Panc1 (cell line): ENCODE measurements around the gene COMMD4. TPM values are rescaled to one million over a fixed set of nuclear protein-coding genes. Genes with fewer than 3 reads are reported as not detected.

ENCODE experiments used
- ATAC-seq: fragments of 200-7000 bp; cut with Tn5 transposase; 2 replicates; pipeline ENCODE4 v1.9.1; 2020; ENCODE audit warnings: mild to moderate bottlenecking, moderate library complexity
- BruUV-seq: library from RNA; stranded (reverse); fragments of 400-500 nt; replicated peaks from 2 replicates; lab custom pipeline; 2021; lab: Mats Ljungman, UMichigan
- CTCF ChIA-PET: fragments of 300-600 bp; sonication (Branson Sonifier 250); formaldehyde crosslinking; loops from one replicate; lab custom pipeline; 2022; ENCODE audit warnings: antibody characterized with exemption; lab: Charles Lee
- POLR2A ChIA-PET: fragments of 300-600 bp; sonication (Branson Sonifier 250); formaldehyde crosslinking; loops from one replicate; lab custom pipeline; 2022; ENCODE audit warnings: antibody characterized with exemption; lab: Charles Lee
- DNase-seq: peaks from one replicate; pipeline ENCODE4 v3.0.0-alpha.2; 2010; ENCODE audit warnings: low read depth, low spot score
- H3K27ac ChIP-seq: 2 replicates; pipeline ENCODE4 v1.5.1; 2011; ENCODE audit warnings: mild to moderate bottlenecking, low read length, inconsistent platforms
- H3K27me3 ChIP-seq: fragments of 200-500 bp; sonication (Bioruptor generic); 2 replicates; pipeline ENCODE4 v1.6.0; 2014; ENCODE audit warnings: low read length, inconsistent platforms; ENCODE audit not compliant: control insufficient read depth, insufficient read depth
- H3K36me3 ChIP-seq: fragments of 200-500 bp; sonication (Bioruptor generic); 2 replicates; pipeline ENCODE4 v1.5.1; 2014; ENCODE audit warnings: inconsistent platforms, mild to moderate bottlenecking, low read length, moderate library complexity; ENCODE audit not compliant: control insufficient read depth, insufficient read depth
- H3K4me1 ChIP-seq: 2 replicates; pipeline ENCODE4 v1.5.1; 2011; ENCODE audit warnings: inconsistent platforms, mild to moderate bottlenecking, low read length, moderate library complexity; ENCODE audit not compliant: control insufficient read depth, insufficient read depth
- H3K4me3 ChIP-seq, 2 experiments: 2 replicates each; pipeline ENCODE4 v1.5.1; 2011 to 2012; ENCODE audit warnings: low read depth in 2 of 2, low read length in 2 of 2, mild to moderate bottlenecking in 2 of 2, inconsistent platforms in 1 of 2, moderate library complexity in 1 of 2
- H3K9me3 ChIP-seq: fragments of 200-500 bp; sonication (Bioruptor generic); 2 replicates; pipeline ENCODE4 v1.5.1; 2014; ENCODE audit warnings: low read depth, mild to moderate bottlenecking, inconsistent platforms, low read length, moderate library complexity; ENCODE audit not compliant: control insufficient read depth, insufficient read depth
- POLR2AphosphoS5 ChIP-seq: IDR thresholded peaks from 2 replicates; pipeline ENCODE4 v1.6.1; 2012; ENCODE audit warnings: mild to moderate bottlenecking, low read depth, low read length, moderate library complexity
- REST ChIP-seq, 2 experiments: IDR thresholded peaks; 2 replicates each; pipeline ENCODE4 v1.6.1; 2011 to 2012; ENCODE audit warnings: low read depth in 2 of 2, control low read depth in 1 of 2, low read length in 1 of 2, mild to moderate bottlenecking in 1 of 2, moderate library complexity in 1 of 2; ENCODE audit not compliant: insufficient read depth in 1 of 2
- SIN3A ChIP-seq: IDR thresholded peaks from 2 replicates; pipeline ENCODE4 v1.6.1; 2012; ENCODE audit warnings: low read depth, mild to moderate bottlenecking, low read length, moderate library complexity, borderline replicate concordance; ENCODE audit not compliant: insufficient read depth
- TCF7L2 ChIP-seq: IDR thresholded peaks from 2 replicates; pipeline ENCODE4 v1.6.1; 2011; ENCODE audit warnings: mild to moderate bottlenecking, low read depth, low read length, inconsistent platforms
- in situ Hi-C: cut with HindIII; loops from 2 replicates; pipeline ENCODE4 v1.10.0; 2016; ENCODE audit warnings: low sequenced_read_pairs, low pct_unique_long_range_greater_than_20kb
- intact Hi-C: fragments of 100-400 bp; cut with micrococcal nuclease; formaldehyde crosslinking; loops from one replicate; pipeline ENCODE4 v1.10.0; 2022; ENCODE audit not compliant: unreplicated experiment
- total RNA-seq: library from RNA; stranded (reverse); gene quantifications from one replicate; pipeline ENCODE4 v1.2.1, GENCODE V29; 2021; ENCODE audit not compliant: unreplicated experiment
- TF ChIP-seq, protein P1 (sequence below): fragments of 450-650 bp; IDR thresholded peaks from 2 replicates; pipeline ENCODE4 v1.5.1; 2017; ENCODE audit warnings: mild to moderate bottlenecking

The COMMD4 gene
- total RNA-seq, 1 experiment from 2014 or later, result 250 TPM

- H3K36me3 ChIP-seq, result no peaks in the 10 kb centered on the region
These were observed 554 bp upstream of the COMMD4 start for GRCh38 chr15:75335313-75335704.

GRCh38 chr15:75338661-75339240 lies 2.9 kb downstream of the COMMD4 start:
- Histone ChIP-seq H3K27ac (no peak overlapping the region), H3K27me3 (no peaks in the 10 kb centered on the region), H3K36me3 (no peaks in the 10 kb centered on the region), H3K4me3 (no peak overlapping the region), H3K9me3 (no peaks in the 10 kb centered on the region), H3K4me1 (peaks cover 12% of the 10 kb centered on the region)
- POLR2A ChIA-PET, result no interaction called here
- no TSS peak for BruUV-seq
- DNase-seq (no peak), ATAC-seq (no peak)
- in situ Hi-C loops (no loop called here), intact Hi-C loops (no loop called here)
- TF ChIP-seq REST (IDR thresholded peaks at IDR 0.05; ENCODE audit: insufficient read depth in 1 of 2, low read depth in 2 of 2, low read length in 1 of 2) (no peak), POLR2AphosphoS5 (no peak), SIN3A (no peak), TCF7L2 (no peak)
- TF ChIP-seq, protein P1, sequence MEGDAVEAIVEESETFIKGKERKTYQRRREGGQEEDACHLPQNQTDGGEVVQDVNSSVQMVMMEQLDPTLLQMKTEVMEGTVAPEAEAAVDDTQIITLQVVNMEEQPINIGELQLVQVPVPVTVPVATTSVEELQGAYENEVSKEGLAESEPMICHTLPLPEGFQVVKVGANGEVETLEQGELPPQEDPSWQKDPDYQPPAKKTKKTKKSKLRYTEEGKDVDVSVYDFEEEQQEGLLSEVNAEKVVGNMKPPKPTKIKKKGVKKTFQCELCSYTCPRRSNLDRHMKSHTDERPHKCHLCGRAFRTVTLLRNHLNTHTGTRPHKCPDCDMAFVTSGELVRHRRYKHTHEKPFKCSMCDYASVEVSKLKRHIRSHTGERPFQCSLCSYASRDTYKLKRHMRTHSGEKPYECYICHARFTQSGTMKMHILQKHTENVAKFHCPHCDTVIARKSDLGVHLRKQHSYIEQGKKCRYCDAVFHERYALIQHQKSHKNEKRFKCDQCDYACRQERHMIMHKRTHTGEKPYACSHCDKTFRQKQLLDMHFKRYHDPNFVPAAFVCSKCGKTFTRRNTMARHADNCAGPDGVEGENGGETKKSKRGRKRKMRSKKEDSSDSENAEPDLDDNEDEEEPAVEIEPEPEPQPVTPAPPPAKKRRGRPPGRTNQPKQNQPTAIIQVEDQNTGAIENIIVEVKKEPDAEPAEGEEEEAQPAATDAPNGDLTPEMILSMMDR, result no peak
- CTCF ChIA-PET, result no interaction called here

More at GRCh38 chr15:75335313-75335704, 554 bp upstream of the COMMD4 start:
- H3K4me3 ChIP-seq, result peak overlapping the region; percentile 78 to 81
- ATAC-seq (no peak), DNase-seq (no peak)
- POLR2A ChIA-PET, result interaction anchor here (0.6 kb wide), 1 partner anchor 185 kb away, joined by 3 read pairs; no protein-coding TSS in a partner anchor
- intact Hi-C loops (no loop called here), in situ Hi-C loops (no loop called here)
- H3K27ac ChIP-seq, result peak overlapping the region; percentile 91
- peaks cover 12% of the 10 kb centered on the region for H3K4me1 ChIP-seq
- no peaks in the 10 kb centered on the region for H3K9me3 ChIP-seq
- BruUV-seq, result no TSS peak
- H3K27me3 ChIP-seq, result no peaks in the 10 kb centered on the region
- CTCF ChIA-PET, result no interaction called here
- no peak for TF ChIP-seq TCF7L2
- TF ChIP-seq POLR2AphosphoS5, result no peak

DNA sequence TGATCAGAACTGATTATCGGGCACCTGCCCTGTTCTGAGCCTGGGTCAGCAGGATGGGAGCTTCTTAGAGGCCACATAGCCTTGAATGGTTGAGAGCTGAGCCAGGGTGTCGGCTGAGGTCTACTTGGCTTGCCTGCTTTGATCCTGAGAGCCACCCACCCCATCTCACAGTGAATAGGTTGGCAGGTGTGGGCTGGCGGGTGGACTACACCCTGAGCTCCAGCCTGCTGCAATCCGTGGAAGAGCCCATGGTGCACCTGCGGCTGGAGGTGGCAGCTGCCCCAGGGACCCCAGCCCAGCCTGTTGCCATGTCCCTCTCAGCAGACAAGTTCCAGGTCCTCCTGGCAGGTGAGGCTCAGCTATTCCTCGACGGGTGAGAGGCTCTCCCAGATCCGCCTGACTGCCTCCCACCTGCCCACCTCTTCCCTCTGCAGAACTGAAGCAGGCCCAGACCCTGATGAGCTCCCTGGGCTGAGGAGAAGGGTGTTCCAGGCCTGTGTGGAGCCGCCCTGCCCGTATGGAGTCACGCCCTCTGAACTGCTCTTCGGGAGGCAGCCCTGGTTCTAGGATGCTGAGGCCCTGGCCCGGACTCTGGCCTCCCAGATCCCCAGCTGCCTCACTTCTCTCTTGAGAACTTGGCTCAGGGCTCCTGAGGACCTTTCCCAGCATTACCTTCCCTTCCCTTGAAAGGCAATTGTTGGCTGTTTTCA lies 3.8 kb downstream of the COMMD4 start:
- no peaks in the 10 kb centered on the region for H3K36me3 ChIP-seq
- no peak overlapping the region for H3K4me3 ChIP-seq
- H3K9me3 ChIP-seq, result no peaks in the 10 kb centered on the region
- H3K27ac ChIP-seq, result no peak overlapping the region
- intact Hi-C loops, result no loop called here
- CTCF ChIA-PET, result interaction anchor here (1.1 kb wide), 1 partner anchor 28 kb away, joined by 3 read pairs; no protein-coding TSS in a partner anchor
- no TSS peak for BruUV-seq
- ATAC-seq (no peak), DNase-seq (no peak)
- no peaks in the 10 kb centered on the region for H3K27me3 ChIP-seq
- POLR2A ChIA-PET, result no interaction called here
- H3K4me1 ChIP-seq, result peaks cover 12% of the 10 kb centered on the region
- TF ChIP-seq POLR2AphosphoS5, result no peak
- no peak for TF ChIP-seq REST (IDR thresholded peaks at IDR 0.05; ENCODE audit: insufficient read depth in 1 of 2, low read depth in 2 of 2, low read length in 1 of 2)
- TF ChIP-seq TCF7L2, result no peak
- TF ChIP-seq SIN3A, result no peak
- TF ChIP-seq, protein P1, result no peak
- in situ Hi-C loops, result no loop called here
